ENCODE data around the gene PLEKHG5.

Gene PLEKHG5

GRCh38 chr1:6481820-6482219 lies 9.6 kb downstream of the PLEKHG5 start:
- DNase-seq (ENCODE audit: low read depth in 1 of 2, low spot score in 1 of 2) = no peak

GRCh38 chr1:6477039-6477820 lies 14.2 kb downstream of the PLEKHG5 start:
- DNase-seq (ENCODE audit: low read depth in 1 of 2, low spot score in 1 of 2) = no peak

- no peak for DNase-seq (ENCODE audit: low read depth in 1 of 2, low spot score in 1 of 2)
Measured at GRCh38 chr1:6476483-6476882, 15.0 kb downstream of the PLEKHG5 start.

GRCh38 chr1:6475381-6476133 lies 15.9 kb downstream of the PLEKHG5 start:
- DNase-seq (ENCODE audit: low read depth in 1 of 2, low spot score in 1 of 2) = peak; percentile 69 to 70

- DNase-seq (ENCODE audit: low read depth in 1 of 2, low spot score in 1 of 2) = no peak
Measured at GRCh38 chr1:6474815-6475282, 16.6 kb downstream of the PLEKHG5 start.

- no peak for DNase-seq (ENCODE audit: low read depth in 1 of 2, low spot score in 1 of 2)
Measured at GRCh38 chr1:6473974-6474814, 17.3 kb downstream of the PLEKHG5 start.

GRCh38 chr1:6473156-6473555 lies 18.3 kb downstream of the PLEKHG5 start:
- no peak for DNase-seq (ENCODE audit: low read depth in 1 of 2, low spot score in 1 of 2)

- no peak for DNase-seq (ENCODE audit: low read depth in 1 of 2, low spot score in 1 of 2)
Measured at GRCh38 chr1:6472391-6472790, 19.1 kb downstream of the PLEKHG5 start.

- no peak for DNase-seq (ENCODE audit: low read depth in 1 of 2, low spot score in 1 of 2)
Measured at GRCh38 chr1:6471970-6472368, 19.5 kb downstream of the PLEKHG5 start.

- no peak for DNase-seq (ENCODE audit: low read depth in 1 of 2, low spot score in 1 of 2)
Measured at GRCh38 chr1:6471086-6471969, 20.1 kb downstream of the PLEKHG5 start.

- DNase-seq (ENCODE audit: low read depth in 1 of 2, low spot score in 1 of 2) = no peak
Measured at GRCh38 chr1:6470132-6471085, 21.1 kb downstream of the PLEKHG5 start.

- no peak for DNase-seq (ENCODE audit: low read depth in 1 of 2, low spot score in 1 of 2)
Measured at GRCh38 chr1:6468729-6469461, 22.6 kb downstream of the PLEKHG5 start.

- no peak for DNase-seq (ENCODE audit: low read depth in 1 of 2, low spot score in 1 of 2)
Measured at GRCh38 chr1:6467744-6468688, 23.5 kb downstream of the PLEKHG5 start.

- no peak for DNase-seq (ENCODE audit: low read depth in 1 of 2, low spot score in 1 of 2)
Measured at GRCh38 chr1:6467224-6467623, 24.2 kb downstream of the PLEKHG5 start.

- no peak for DNase-seq (ENCODE audit: low read depth in 1 of 2, low spot score in 1 of 2)
Measured at GRCh38 chr1:6466751-6467150, 24.7 kb downstream of the PLEKHG5 start.

- DNase-seq (ENCODE audit: low read depth in 1 of 2, low spot score in 1 of 2) = peak; percentile 48 to 62
Measured at GRCh38 chr1:6466023-6466422, 25.4 kb downstream of the PLEKHG5 start, which contains the start of gene TNFRSF25. Gene TNFRSF25 (minus strand): TSS chr1:6466173. CDS start chr1:6466107, 66 bp downstream.

- peak in 1 of 2 donors; percentile 44 for DNase-seq (ENCODE audit: low read depth in 1 of 2, low spot score in 1 of 2)
Measured at GRCh38 chr1:6465461-6466005, 25.9 kb downstream of the PLEKHG5 start.

Data from stimulated activated CD4-positive, alpha-beta T cell treated with anti-CD3 and anti-CD28 coated beads, Interleukin-15, amount 100 ng/mL, for 1 hour (primary cell).